Osteoblast (primary cell): ENCODE data around the gene ALKBH1. TPM values are rescaled to one million over a fixed set of nuclear protein-coding genes. Genes with fewer than 3 reads are reported as not detected.
A peak's percentile ranks its signal among the peaks of the same experiment; 100 is the strongest.
"Not testable (repeated sequence)": the region's sequence is repeated elsewhere in the genome, so short reads cannot be mapped to it uniquely, and the experiment has no call there.

ENCODE experiments used
- DNase-seq: peaks from one replicate; pipeline ENCODE4 v3.0.0; 2011; ENCODE audit warnings: low spot score, mixed read lengths; ENCODE audit not compliant: insufficient read length; ENCODE audit errors: missing footprints
- H2AFZ ChIP-seq: 2 replicates; pipeline ENCODE4 v1.6.0; 2011; ENCODE audit warnings: mild to moderate bottlenecking, low read length
- H3K27ac ChIP-seq: 2 replicates; pipeline ENCODE4 v1.5.1; 2011; ENCODE audit warnings: mild to moderate bottlenecking, low read depth, low read length, moderate library complexity
- H3K27me3 ChIP-seq: 2 replicates; pipeline ENCODE4 v1.6.0; 2012; ENCODE audit warnings: mild to moderate bottlenecking, control low read depth, inconsistent platforms, low read length, moderate library complexity; ENCODE audit not compliant: insufficient read depth
- H3K36me3 ChIP-seq: 2 replicates; pipeline ENCODE4 v1.5.1; 2011; ENCODE audit warnings: mild to moderate bottlenecking, low read length, control low read depth, moderate library complexity; ENCODE audit not compliant: insufficient read depth
- H3K4me1 ChIP-seq: 2 replicates; pipeline ENCODE4 v1.5.1; 2011; ENCODE audit warnings: mild to moderate bottlenecking, low read length, control low read depth, moderate library complexity; ENCODE audit not compliant: insufficient read depth
- H3K4me2 ChIP-seq: 2 replicates; pipeline ENCODE4 v1.6.0; 2011; ENCODE audit warnings: mild to moderate bottlenecking, low read length; ENCODE audit not compliant: insufficient read depth
- H3K4me3 ChIP-seq: fragments of 200-600 bp; sonication (generic); 3 replicates; pipeline ENCODE4 v1.5.1; 2012; ENCODE audit warnings: mild to moderate bottlenecking, low read length, inconsistent platforms; ENCODE audit not compliant: insufficient read depth
- H3K79me2 ChIP-seq: 2 replicates; pipeline ENCODE4 v1.6.0; 2012; ENCODE audit warnings: mild to moderate bottlenecking, low read length, control low read depth, inconsistent platforms; ENCODE audit not compliant: insufficient read depth
- H3K9me3 ChIP-seq: 2 replicates; pipeline ENCODE4 v1.5.1; 2011; ENCODE audit warnings: low read depth, low read length, control low read depth
- H4K20me1 ChIP-seq: 2 replicates; pipeline ENCODE4 v1.6.0; 2012; ENCODE audit warnings: mild to moderate bottlenecking, low read length, control low read depth; ENCODE audit not compliant: insufficient read depth
- CTCF ChIP-seq: IDR thresholded peaks from 2 replicates; pipeline ENCODE4 v1.5.1; 2011; ENCODE audit warnings: mild to moderate bottlenecking, low read depth, low read length, moderate library complexity; ENCODE audit errors: extremely low read depth
- total RNA-seq: library from RNA; depleted of rRNA; stranded (reverse); fragments of >200 nt; gene quantifications from 2 replicates; pipeline ENCODE4 v1.2.3, GENCODE V29; 2012

Gene ALKBH1
- total RNA-seq, 1 donor: 7.6 TPM

GRCh38 chr14:77640756-77641533 is 66.9 kb downstream of the ALKBH1 start:
- H3K9me3 ChIP-seq: no peaks in the 10 kb centered on the region
- no peaks in the 10 kb centered on the region for H3K27me3 ChIP-seq
- peak overlapping the region; percentile 97 for H2AFZ ChIP-seq
- H3K79me2 ChIP-seq: no peaks in the 10 kb centered on the region
- no peaks in the 10 kb centered on the region for H3K36me3 ChIP-seq
- H3K4me1 ChIP-seq: peaks cover 28% of the 10 kb centered on the region
- no peak for TF ChIP-seq CTCF
- DNase-seq: no peak
- peak overlapping the region; percentile 82 for H3K4me2 ChIP-seq
- H3K27ac ChIP-seq: peak overlapping the region; percentile 88
- peak overlapping the region; percentile 70 for H3K4me3 ChIP-seq
- H4K20me1 ChIP-seq: no peaks in the 10 kb centered on the region

GRCh38 chr14:77638771-77639171 is 69.1 kb downstream of the ALKBH1 start:
- Histone ChIP-seq H2AFZ (no peak overlapping the region), H3K9me3 (no peaks in the 10 kb centered on the region), H3K79me2 (no peaks in the 10 kb centered on the region), H3K4me2 (peak overlapping the region; percentile 42), H3K4me1 (peaks cover 28% of the 10 kb centered on the region), H3K4me3 (no peak overlapping the region), H4K20me1 (no peaks in the 10 kb centered on the region), H3K27ac (peak overlapping the region; percentile 86), H3K36me3 (no peaks in the 10 kb centered on the region), H3K27me3 (no peaks in the 10 kb centered on the region)
- peak; percentile 90 for DNase-seq
- no peak for TF ChIP-seq CTCF

- not testable (repeated sequence) for H3K27me3 ChIP-seq, H3K9me3 ChIP-seq, H3K79me2 ChIP-seq, H4K20me1 ChIP-seq, H3K4me3 ChIP-seq, H3K27ac ChIP-seq, DNase-seq, H3K36me3 ChIP-seq, H2AFZ ChIP-seq, H3K4me2 ChIP-seq
- peaks cover 13% of the 10 kb centered on the region for H3K4me1 ChIP-seq
Measured at GRCh38 chr14:77635869-77636268, 72.0 kb downstream of the ALKBH1 start.

- H3K27ac ChIP-seq, DNase-seq, H3K9me3 ChIP-seq, H3K27me3 ChIP-seq, H4K20me1 ChIP-seq, H3K4me3 ChIP-seq, H3K36me3 ChIP-seq, H3K79me2 ChIP-seq, H2AFZ ChIP-seq, H3K4me2 ChIP-seq: not testable (repeated sequence)
- peaks cover 13% of the 10 kb centered on the region for H3K4me1 ChIP-seq
Measured at GRCh38 chr14:77635466-77635865, 72.4 kb downstream of the ALKBH1 start.

- Histone ChIP-seq H3K79me2 (no peaks in the 10 kb centered on the region), H3K4me2 (no peak overlapping the region), H4K20me1 (no peaks in the 10 kb centered on the region), H3K9me3 (no peaks in the 10 kb centered on the region), H3K4me3 (no peak overlapping the region), H3K4me1 (no peaks in the 10 kb centered on the region), H2AFZ (no peak overlapping the region), H3K36me3 (no peaks in the 10 kb centered on the region), H3K27me3 (no peaks in the 10 kb centered on the region), H3K27ac (no peak overlapping the region)
- no peak for DNase-seq
- no peak for TF ChIP-seq CTCF
Measured at GRCh38 chr14:77630111-77630510, 77.7 kb downstream of the ALKBH1 start.
